Hepatocyte (in vitro differentiated cells): ENCODE data around the gene KHNYN. TPM values are rescaled to one million over a fixed set of nuclear protein-coding genes. Genes with fewer than 3 reads are reported as not detected.

ENCODE experiments used
- DNase-seq: peaks from one replicate; pipeline ENCODE4 v3.0.0-alpha.2; 2016; ENCODE audit warnings: low spot score
- H2AFZ ChIP-seq: fragments of 200-600 bp; sonication (generic); 2 replicates; pipeline ENCODE4 v1.6.0; 2016; ENCODE audit warnings: antibody characterized with exemption, mild to moderate bottlenecking
- H3K27ac ChIP-seq: fragments of 200-600 bp; sonication (generic); 2 replicates; pipeline ENCODE4 v1.5.1; 2016; ENCODE audit warnings: mild to moderate bottlenecking
- H3K27me3 ChIP-seq: fragments of 200-600 bp; sonication (generic); 2 replicates; pipeline ENCODE4 v1.6.1; 2016
- H3K36me3 ChIP-seq: fragments of 200-600 bp; sonication (generic); replicated peaks from 2 replicates; pipeline ENCODE4 v1.5.1; 2016; ENCODE audit warnings: low read depth; ENCODE audit not compliant: insufficient read depth
- H3K4me1 ChIP-seq: fragments of 200-600 bp; sonication (generic); 2 replicates; pipeline ENCODE4 v1.5.1; 2016; ENCODE audit warnings: mild to moderate bottlenecking, moderate library complexity; ENCODE audit not compliant: insufficient read depth
- H3K4me2 ChIP-seq: fragments of 200-600 bp; sonication (generic); 2 replicates; pipeline ENCODE4 v1.6.0; 2016
- H3K4me3 ChIP-seq: fragments of 200-600 bp; sonication (generic); 2 replicates; pipeline ENCODE4 v1.5.1; 2016; ENCODE audit warnings: mild to moderate bottlenecking
- H3K79me2 ChIP-seq: fragments of 200-600 bp; sonication (generic); 2 replicates; pipeline ENCODE4 v1.6.0; 2017; ENCODE audit warnings: mild to moderate bottlenecking
- H3K9me2 ChIP-seq: fragments of 200-600 bp; sonication (generic); replicated peaks from 2 replicates; pipeline ENCODE4 v1.6.0; 2017; ENCODE audit warnings: mild to moderate bottlenecking; ENCODE audit not compliant: insufficient read depth
- H3K9me3 ChIP-seq: fragments of 200-600 bp; sonication (generic); 2 replicates; pipeline ENCODE4 v1.5.1; 2016; ENCODE audit warnings: low read depth, mild to moderate bottlenecking
- H4K20me1 ChIP-seq: fragments of 200-600 bp; sonication (generic); 2 replicates; pipeline ENCODE4 v1.6.0; 2016; ENCODE audit warnings: mild to moderate bottlenecking; ENCODE audit not compliant: insufficient read depth, poor library complexity, severe bottlenecking
- EZH2 ChIP-seq: fragments of 200-600 bp; sonication (generic); IDR thresholded peaks from 2 replicates; pipeline ENCODE4 v1.6.1; 2016; ENCODE audit warnings: antibody characterized with exemption, mild to moderate bottlenecking, borderline replicate concordance
- EZH2phosphoT487 ChIP-seq: fragments of 200-600 bp; sonication (generic); IDR thresholded peaks from one replicate; pipeline ENCODE4 v1.6.1; 2018; ENCODE audit warnings: antibody characterized with exemption, mild to moderate bottlenecking, low read depth, moderate library complexity; ENCODE audit not compliant: unreplicated experiment, severe bottlenecking
- WGBS: methylation state at CpG from one replicate; pipeline ENCODE4 v1.1.6; 2016; ENCODE audit warnings: low lambda C conversion rate; ENCODE audit errors: missing lambda C conversion rate; 5-methylcytosine and 5-hydroxymethylcytosine counted together
- polyA plus RNA-seq: library from polyadenylated mRNA; unstranded; fragments of >200 nt; fragmentation: Nextera tagmentation; extraction: Ambion mirVana; gene quantifications from 2 replicates; pipeline ENCODE4 v1.2.1, GENCODE V29; 2016
- total RNA-seq: library from RNA; depleted of rRNA; stranded (reverse); fragments of >200 nt; gene quantifications from 2 replicates; pipeline ENCODE4 v1.2.3, GENCODE V29; 2014
- TF ChIP-seq, protein P1 (sequence below): fragments of 200-600 bp; sonication (generic); IDR thresholded peaks from 2 replicates; pipeline ENCODE4 v1.5.1; 2016; ENCODE audit warnings: antibody characterized with exemption, mild to moderate bottlenecking; ENCODE audit not compliant: poor library complexity

KHNYN gene
- total and polyA plus RNA-seq, 2 experiments from 2014 or later: 36.4 to 90.5 TPM

DNA sequence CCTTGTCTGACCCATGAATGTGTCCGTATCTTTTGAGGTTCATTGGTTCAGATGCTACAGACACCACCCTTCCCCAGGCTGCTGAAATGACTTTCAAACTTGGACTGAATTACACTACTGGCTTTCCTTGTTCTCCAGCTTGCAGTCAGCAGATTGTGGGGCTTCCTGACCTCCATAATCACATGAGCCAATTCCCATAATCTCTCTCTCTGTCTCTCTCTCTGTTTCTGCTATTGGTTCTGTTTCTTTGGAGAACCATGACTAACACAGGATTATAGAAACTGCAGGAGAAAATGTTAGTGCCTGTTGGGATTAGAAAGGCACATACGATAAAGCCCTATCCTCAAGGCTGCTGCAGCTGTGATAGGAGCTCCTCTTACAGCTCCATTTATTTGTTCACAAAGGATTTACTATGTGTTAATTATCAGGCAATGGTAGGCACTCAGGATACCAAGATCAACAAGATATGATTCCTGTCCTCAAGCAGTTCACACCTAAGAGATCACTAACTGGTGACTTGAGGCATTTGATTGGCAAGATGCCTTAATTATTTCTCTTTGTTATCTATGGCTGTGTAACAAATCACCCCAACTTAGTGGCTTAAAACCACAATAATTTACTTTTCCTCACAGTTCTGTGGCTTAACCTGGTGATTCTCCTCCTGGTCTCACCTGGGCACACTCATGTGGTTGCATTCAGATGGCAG is 41.1 kb upstream of the KHNYN start:
- Histone ChIP-seq H3K4me3 (no peak overlapping the region), H3K36me3 (no peaks in the 10 kb centered on the region), H3K79me2 (no peaks in the 10 kb centered on the region), H4K20me1 (no peaks in the 10 kb centered on the region), H3K4me1 (peaks cover 25% of the 10 kb centered on the region), H3K27me3 (no peaks in the 10 kb centered on the region), H3K4me2 (peak overlapping the region; percentile 54), H3K27ac (peak overlapping the region; percentile 82), H3K9me2 (no peaks in the 10 kb centered on the region), H2AFZ (no peak overlapping the region), H3K9me3 (no peaks in the 10 kb centered on the region)
- no peak for DNase-seq
- TF ChIP-seq EZH2phosphoT487: no peak
- TF ChIP-seq EZH2: no peak
- TF ChIP-seq, protein P1, sequence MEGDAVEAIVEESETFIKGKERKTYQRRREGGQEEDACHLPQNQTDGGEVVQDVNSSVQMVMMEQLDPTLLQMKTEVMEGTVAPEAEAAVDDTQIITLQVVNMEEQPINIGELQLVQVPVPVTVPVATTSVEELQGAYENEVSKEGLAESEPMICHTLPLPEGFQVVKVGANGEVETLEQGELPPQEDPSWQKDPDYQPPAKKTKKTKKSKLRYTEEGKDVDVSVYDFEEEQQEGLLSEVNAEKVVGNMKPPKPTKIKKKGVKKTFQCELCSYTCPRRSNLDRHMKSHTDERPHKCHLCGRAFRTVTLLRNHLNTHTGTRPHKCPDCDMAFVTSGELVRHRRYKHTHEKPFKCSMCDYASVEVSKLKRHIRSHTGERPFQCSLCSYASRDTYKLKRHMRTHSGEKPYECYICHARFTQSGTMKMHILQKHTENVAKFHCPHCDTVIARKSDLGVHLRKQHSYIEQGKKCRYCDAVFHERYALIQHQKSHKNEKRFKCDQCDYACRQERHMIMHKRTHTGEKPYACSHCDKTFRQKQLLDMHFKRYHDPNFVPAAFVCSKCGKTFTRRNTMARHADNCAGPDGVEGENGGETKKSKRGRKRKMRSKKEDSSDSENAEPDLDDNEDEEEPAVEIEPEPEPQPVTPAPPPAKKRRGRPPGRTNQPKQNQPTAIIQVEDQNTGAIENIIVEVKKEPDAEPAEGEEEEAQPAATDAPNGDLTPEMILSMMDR: no peak
- 58% methylated on average over 2 of the region's 2 CpGs for WGBS

DNA sequence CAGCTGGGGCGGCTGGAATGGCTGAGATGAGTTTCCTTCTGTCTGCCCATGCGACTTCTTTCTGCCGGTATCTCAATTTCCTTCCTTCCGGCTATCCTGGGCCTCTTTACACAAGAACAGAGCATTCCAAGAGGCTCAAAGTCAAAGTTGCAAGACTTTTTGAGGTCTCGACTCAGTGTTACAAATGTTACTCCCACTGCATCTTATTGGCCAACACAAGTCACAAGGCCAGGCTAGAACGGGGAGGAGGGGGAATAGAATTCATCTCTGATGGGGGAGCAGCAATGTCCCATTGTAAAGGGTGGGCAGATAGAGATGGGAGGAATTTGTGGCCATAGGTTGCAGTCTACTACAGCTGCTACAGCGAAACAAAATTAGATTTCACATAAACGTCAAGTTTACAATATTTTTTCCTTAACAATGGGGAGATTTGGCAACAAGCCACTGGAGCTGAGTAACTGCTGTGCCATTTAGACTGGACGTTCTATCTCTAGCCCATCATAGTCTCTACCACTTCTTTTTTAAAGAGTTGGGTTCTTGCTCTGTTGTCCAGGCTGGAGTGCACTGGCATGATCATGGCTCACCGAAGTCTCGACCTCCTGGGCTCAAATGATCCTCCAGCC is 40.4 kb upstream of the KHNYN start:
- Histone ChIP-seq H3K9me2 (no peaks in the 10 kb centered on the region), H3K27ac (peak overlapping the region; percentile 82), H3K4me3 (no peak overlapping the region), H3K4me2 (peak overlapping the region; percentile 54), H4K20me1 (no peaks in the 10 kb centered on the region), H2AFZ (no peak overlapping the region), H3K36me3 (no peaks in the 10 kb centered on the region), H3K79me2 (no peaks in the 10 kb centered on the region), H3K9me3 (no peaks in the 10 kb centered on the region), H3K4me1 (peaks cover 25% of the 10 kb centered on the region), H3K27me3 (no peaks in the 10 kb centered on the region)
- 45% methylated on average over 11 of the region's 11 CpGs for WGBS
- peak; percentile 57 for DNase-seq
- TF ChIP-seq EZH2 (no peak), EZH2phosphoT487 (no peak)
- TF ChIP-seq, protein P1: no peak

- Histone ChIP-seq H3K79me2 (no peaks in the 10 kb centered on the region), H3K36me3 (no peaks in the 10 kb centered on the region), H3K27me3 (no peaks in the 10 kb centered on the region), H3K9me2 (no peaks in the 10 kb centered on the region), H3K4me3 (no peak overlapping the region), H3K4me1 (peaks cover 25% of the 10 kb centered on the region), H3K9me3 (no peaks in the 10 kb centered on the region), H4K20me1 (no peaks in the 10 kb centered on the region), H3K27ac (peak overlapping the region; percentile 82), H3K4me2 (no peak overlapping the region), H2AFZ (no peak overlapping the region)
- WGBS: 80% methylated on average over 6 of the region's 6 CpGs
- no peak for DNase-seq
- no peak for TF ChIP-seq EZH2phosphoT487
Observed at GRCh38 chr14:24390701-24391468, 38.9 kb upstream of the KHNYN start.
